Fibroblast of skin of left biceps (primary cell): Measurements from ENCODE around the gene PIK3CA.
"Not testable (repeated sequence)": the region's sequence is repeated elsewhere in the genome, so short reads cannot be mapped to it uniquely, and the experiment has no call there.

Experiments
- DNase-seq, 2 experiments: peaks; one replicate each; pipeline ENCODE4 v3.0.0-alpha.2; 2013; ENCODE audit warnings: low read depth in 2 of 2

Gene PIK3CA

GRCh38 chr3:179147873-179148615 lies at the start of gene PIK3CA:
TSS of gene PIK3CA (plus strand) at chr3:179148357. CDS start at chr3:179198826, 50,469 bp downstream.
- DNase-seq: peak; percentile 95

- peak; percentile 20 to 24 for DNase-seq
Observed at GRCh38 chr3:179098388-179099077, 49.6 kb upstream of the PIK3CA start.

- no peak for DNase-seq
Observed at GRCh38 chr3:179100652-179101051, 47.5 kb upstream of the PIK3CA start.

- DNase-seq: no peak
Observed at GRCh38 chr3:179105881-179106280, 42.3 kb upstream of the PIK3CA start.

- no peak for DNase-seq
Observed at GRCh38 chr3:179107617-179108016, 40.5 kb upstream of the PIK3CA start.

- DNase-seq: peak; percentile 56 to 59
Observed at GRCh38 chr3:179108086-179108485, 40.1 kb upstream of the PIK3CA start.

- DNase-seq: peak; percentile 50 to 56
Observed at GRCh38 chr3:179113903-179114302, 34.3 kb upstream of the PIK3CA start.

GRCh38 chr3:179115444-179115843 lies 32.7 kb upstream of the PIK3CA start:
- DNase-seq: not testable (repeated sequence)

- DNase-seq: no peak
Observed at GRCh38 chr3:179116816-179117215, 31.3 kb upstream of the PIK3CA start.

GRCh38 chr3:179132191-179132890 lies 15.8 kb upstream of the PIK3CA start:
- DNase-seq: not testable (repeated sequence)

- DNase-seq: no peak
Observed at GRCh38 chr3:179133575-179133974, 14.6 kb upstream of the PIK3CA start.

- DNase-seq: no peak
Observed at GRCh38 chr3:179136195-179136594, 12.0 kb upstream of the PIK3CA start.

- DNase-seq: no peak
Observed at GRCh38 chr3:179141890-179142289, 6.3 kb upstream of the PIK3CA start.

- DNase-seq: no peak
Observed at GRCh38 chr3:179146911-179147513, 1.1 kb upstream of the PIK3CA start.

- DNase-seq: no peak
Observed at GRCh38 chr3:179147514-179147872, 664 bp upstream of the PIK3CA start.

- no peak for DNase-seq
Observed at GRCh38 chr3:179148616-179149405, 654 bp downstream of the PIK3CA start.

GRCh38 chr3:179149406-179149867 lies 1.3 kb downstream of the PIK3CA start:
- DNase-seq: no peak

GRCh38 chr3:179149951-179150350 lies 1.8 kb downstream of the PIK3CA start:
- DNase-seq: no peak

- DNase-seq: no peak
Observed at GRCh38 chr3:179150610-179151009, 2.5 kb downstream of the PIK3CA start.

- DNase-seq: no peak
Observed at GRCh38 chr3:179151474-179151873, 3.3 kb downstream of the PIK3CA start.

GRCh38 chr3:179156170-179156569 lies 8.0 kb downstream of the PIK3CA start:
- DNase-seq: no peak
